Measurements from ENCODE around the gene ZNF280A. TPM values are rescaled to one million over a fixed set of nuclear protein-coding genes. Genes with fewer than 3 reads are reported as not detected.
"Not testable (repeated sequence)": the region's sequence is repeated elsewhere in the genome, so short reads cannot be mapped to it uniquely, and the experiment has no call there.

ZNF280A gene
- total and polyA plus RNA-seq, 2 of the 8 experiments (the other 6 are each of a cell fraction or from before 2014, with no cell fraction given) = 0.09 to 0.61 TPM

DNA sequence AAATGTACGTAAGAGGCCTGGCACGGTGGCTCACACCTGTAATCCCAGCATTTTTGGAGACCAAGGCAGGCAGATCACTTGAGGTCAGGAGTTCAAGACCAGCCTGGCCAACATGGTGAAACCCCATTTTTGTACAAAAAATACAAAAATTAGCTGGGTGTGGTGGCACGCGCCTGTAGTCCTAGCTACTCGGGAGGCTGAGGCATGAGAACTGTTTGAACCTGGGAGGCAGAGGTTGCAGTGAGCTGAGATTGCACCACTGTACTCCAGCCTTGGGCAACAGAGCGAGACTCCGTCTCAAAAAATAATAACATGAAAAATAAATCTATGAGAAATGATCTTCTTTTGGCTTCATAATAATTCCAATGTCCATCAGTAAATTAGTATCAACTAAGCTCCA is 9.2 kb downstream of the ZNF280A start:
- FAIRE-seq; H3K9ac ChIP-seq (replicated peaks in 1 of 4; ENCODE audit: extremely low read depth in 1 of 4, low read depth in 3 of 4, low read length in 3 of 4); H3K9me3 ChIP-seq (ENCODE audit: insufficient read depth in 2 of 2, low read depth in 1 of 2, low read length in 1 of 2); DNase-seq (ENCODE audit: low read depth in 1 of 2, low spot score in 2 of 2); H4K5ac ChIP-seq (ENCODE audit: insufficient read length, low read depth, low read length); H3K27ac ChIP-seq (ENCODE audit: low read depth, low read length); H3K14ac ChIP-seq (ENCODE audit: insufficient read length); H4K91ac ChIP-seq (replicated peaks; ENCODE audit: insufficient read length, low read length); H3K4me3 ChIP-seq (ENCODE audit: extremely low read depth in 1 of 4, insufficient read depth in 2 of 4, low read depth in 3 of 4, low read length in 4 of 4); H3K23ac ChIP-seq (ENCODE audit: insufficient read length); H2BK120ac ChIP-seq (replicated peaks; ENCODE audit: low read depth, low read length); H2BK15ac ChIP-seq (ENCODE audit: low read length); H3K4me2 ChIP-seq (ENCODE audit: insufficient read depth in 1 of 2, low read depth in 2 of 2, low read length in 2 of 2); H4K8ac ChIP-seq (ENCODE audit: extremely low read depth, insufficient read depth, low read length); H4K20me1 ChIP-seq (replicated peaks in 1 of 2; ENCODE audit: control insufficient read depth in 1 of 2, insufficient read depth in 2 of 2, low read length in 2 of 2); H3K23me2 ChIP-seq (ENCODE audit: low read depth, low read length); POLR2A ChIA-PET (ENCODE audit: partially characterized antibody); H3K4me1 ChIP-seq (replicated peaks in 1 of 4; ENCODE audit: control insufficient read depth in 3 of 4, insufficient read depth in 4 of 4, low read length in 3 of 4); H2BK20ac ChIP-seq (ENCODE audit: low read length); H3K56ac ChIP-seq (replicated peaks; ENCODE audit: insufficient read length, low read depth, low read length); H2AFZ ChIP-seq (ENCODE audit: low read length); H2AK5ac ChIP-seq (ENCODE audit: low read depth, low read length); H2BK5ac ChIP-seq (ENCODE audit: low read depth, low read length); H3K4ac ChIP-seq (replicated peaks; ENCODE audit: insufficient read length, low read depth, low read length); H3K79me2 ChIP-seq (ENCODE audit: control insufficient read depth in 1 of 2, insufficient read depth in 2 of 2, low read length in 2 of 2); H3K18ac ChIP-seq (ENCODE audit: extremely low read depth, low read length); H3K36me3 ChIP-seq (ENCODE audit: control insufficient read depth in 2 of 4, insufficient read depth in 4 of 4, low read length in 3 of 4); H2BK12ac ChIP-seq (ENCODE audit: low read depth, low read length); H3K79me1 ChIP-seq (ENCODE audit: low read depth, low read length): not testable (repeated sequence)
- H3K27me3 ChIP-seq (replicated peaks in 1 of 4; ENCODE audit: control insufficient read depth in 3 of 4, extremely low read depth in 1 of 4, insufficient read depth in 3 of 4, low read length in 3 of 4) = peaks cover 2 to 27% (median 15%) of the 10 kb centered on the region in 4 experiments; a peak in 5 of 7 replicates
- WGBS, 2 experiments (ENCODE audit: extremely low coverage in 1 of 2, insufficient coverage in 1 of 2, insufficient read length in 1 of 2, insufficient replicate concordance in 2 of 2, low coverage in 1 of 2, low lambda C conversion rate in 2 of 2, missing lambda C conversion rate in 1 of 2) = 97% methylated on average over 7 of the region's 7 CpGs; no CpG with 5 or more reads in 1 of the 2 experiments
- CTCF ChIA-PET (ENCODE audit: partially characterized antibody) = interaction anchor here (1.4 to 1.7 kb wide), 3 partner anchors 23 to 447 kb away, joined by 3 read pairs; no protein-coding TSS in a partner anchor

DNA sequence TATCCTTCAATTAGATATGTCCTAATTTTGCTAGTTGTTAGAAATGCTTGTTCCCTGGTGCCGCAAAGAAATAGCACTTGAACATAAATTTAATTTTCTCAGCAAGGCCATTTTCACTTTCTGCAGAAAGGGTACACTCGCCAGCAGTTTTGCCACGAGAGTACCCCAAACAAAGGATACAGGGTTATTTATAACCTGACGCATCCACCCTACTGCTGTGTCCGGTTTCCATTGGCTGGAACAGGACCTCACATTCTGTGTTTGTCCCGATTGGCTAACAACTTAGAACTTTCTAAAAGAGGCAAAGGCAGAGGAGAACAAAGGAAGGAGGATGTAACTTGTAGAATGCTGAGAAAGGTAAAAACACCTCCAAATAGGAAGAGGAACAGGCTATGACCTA is 10.2 kb downstream of the ZNF280A start:
- CTCF ChIA-PET (ENCODE audit: partially characterized antibody) = interaction anchor here (0.8 to 2.1 kb wide), 4 partner anchors 11 to 509 kb away, joined by 3 to 7 read pairs (median 5); no protein-coding TSS in a partner anchor
- WGBS, 2 experiments (ENCODE audit: extremely low coverage in 1 of 2, insufficient coverage in 1 of 2, insufficient read length in 1 of 2, insufficient replicate concordance in 2 of 2, low coverage in 1 of 2, low lambda C conversion rate in 2 of 2, missing lambda C conversion rate in 1 of 2) = 93% methylated on average over 6 of the region's 6 CpGs; no CpG with 5 or more reads in 1 of the 2 experiments
- H3K27ac ChIP-seq (ENCODE audit: low read depth, low read length); H3K4me2 ChIP-seq (ENCODE audit: insufficient read depth in 1 of 2, low read depth in 2 of 2, low read length in 2 of 2); H3K9me3 ChIP-seq (ENCODE audit: insufficient read depth in 2 of 2, low read depth in 1 of 2, low read length in 1 of 2); H3K4me1 ChIP-seq (replicated peaks in 1 of 4; ENCODE audit: control insufficient read depth in 3 of 4, insufficient read depth in 4 of 4, low read length in 3 of 4); H3K18ac ChIP-seq (ENCODE audit: extremely low read depth, low read length); H3K56ac ChIP-seq (replicated peaks; ENCODE audit: insufficient read length, low read depth, low read length); H2BK20ac ChIP-seq (ENCODE audit: low read length); H3K9ac ChIP-seq (replicated peaks in 1 of 4; ENCODE audit: extremely low read depth in 1 of 4, low read depth in 3 of 4, low read length in 3 of 4); H3K4me3 ChIP-seq (ENCODE audit: extremely low read depth in 1 of 4, insufficient read depth in 2 of 4, low read depth in 3 of 4, low read length in 4 of 4); H3K79me1 ChIP-seq (ENCODE audit: low read depth, low read length); H3K4ac ChIP-seq (replicated peaks; ENCODE audit: insufficient read length, low read depth, low read length); H3K14ac ChIP-seq (ENCODE audit: insufficient read length); H4K91ac ChIP-seq (replicated peaks; ENCODE audit: insufficient read length, low read length); H4K8ac ChIP-seq (ENCODE audit: extremely low read depth, insufficient read depth, low read length); H3K23ac ChIP-seq (ENCODE audit: insufficient read length); H2BK15ac ChIP-seq (ENCODE audit: low read length); H2BK5ac ChIP-seq (ENCODE audit: low read depth, low read length); H3K79me2 ChIP-seq (ENCODE audit: control insufficient read depth in 1 of 2, insufficient read depth in 2 of 2, low read length in 2 of 2); H2AK5ac ChIP-seq (ENCODE audit: low read depth, low read length); H2BK120ac ChIP-seq (replicated peaks; ENCODE audit: low read depth, low read length); H2AFZ ChIP-seq (ENCODE audit: low read length); FAIRE-seq; H2BK12ac ChIP-seq (ENCODE audit: low read depth, low read length); H3K36me3 ChIP-seq (ENCODE audit: control insufficient read depth in 2 of 4, insufficient read depth in 4 of 4, low read length in 3 of 4); H4K5ac ChIP-seq (ENCODE audit: insufficient read length, low read depth, low read length); H3K23me2 ChIP-seq (ENCODE audit: low read depth, low read length); POLR2A ChIA-PET (ENCODE audit: partially characterized antibody); H4K20me1 ChIP-seq (replicated peaks in 1 of 2; ENCODE audit: control insufficient read depth in 1 of 2, insufficient read depth in 2 of 2, low read length in 2 of 2); DNase-seq (ENCODE audit: low read depth in 1 of 2, low spot score in 2 of 2): not testable (repeated sequence)
- H3K27me3 ChIP-seq (replicated peaks in 1 of 4; ENCODE audit: control insufficient read depth in 3 of 4, extremely low read depth in 1 of 4, insufficient read depth in 3 of 4, low read length in 3 of 4) = peaks cover 0 to 17% (median 11%) of the 10 kb centered on the region in 4 experiments; a peak in 4 of 7 replicates

Measured in H1 (cell line).